ENCODE measurements around the gene DOCK3. TPM values are rescaled to one million over a fixed set of nuclear protein-coding genes. Genes with fewer than 3 reads are reported as not detected.

Gene DOCK3
- total and polyA plus RNA-seq, 2 donors (not counting 3 experiments of a cell fraction or from before 2014, with no cell fraction given) = 0.08 to 0.13 TPM

DNA sequence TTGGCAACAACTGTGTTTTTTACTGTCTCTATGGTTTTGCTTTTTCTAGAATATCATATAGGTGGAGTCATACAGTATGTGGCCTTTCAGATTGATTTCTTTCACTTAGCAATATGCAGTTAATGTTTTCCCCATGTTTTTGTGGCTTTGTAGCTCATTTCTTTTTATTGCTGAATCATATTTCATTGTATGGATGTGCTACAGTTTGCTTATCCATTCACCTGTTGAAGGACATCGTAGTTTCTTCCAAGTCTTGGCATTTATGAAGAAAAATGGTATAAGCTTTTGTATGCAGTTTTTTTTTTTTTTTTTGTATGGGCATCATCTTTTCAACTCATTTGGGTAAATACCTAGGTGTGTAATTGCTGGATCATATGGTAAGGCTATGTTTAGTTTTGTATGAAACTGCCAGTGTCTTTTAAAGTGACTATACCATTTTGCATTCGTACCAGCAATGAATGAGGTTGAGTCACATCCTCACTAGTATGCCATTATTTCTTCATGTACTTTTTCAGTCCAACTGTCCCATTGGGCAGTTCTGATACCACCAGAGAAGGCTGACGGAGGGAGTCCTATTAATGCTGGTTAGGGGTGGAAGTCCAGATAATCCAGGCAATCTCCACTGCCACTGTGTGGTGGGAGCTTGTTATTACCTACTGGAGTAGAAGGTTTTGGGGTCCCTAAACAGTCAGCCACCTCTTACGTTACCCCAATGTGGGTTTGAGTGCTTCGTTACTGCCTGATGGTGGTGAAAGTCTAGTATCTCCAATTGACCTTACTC lies 210.5 kb downstream of the DOCK3 start:
- no peak for FAIRE-seq

More for the DNA sequence above, 210.5 kb downstream of the DOCK3 start:
- no peak overlapping the region for H2AFZ ChIP-seq (ENCODE audit: low read depth, low read length)
- ChIA-PET CTCF (no interaction called here), POLR2A (no interaction called here)
- no peaks in the 10 kb centered on the region for H3K79me2 ChIP-seq (ENCODE audit: control insufficient read depth, insufficient read depth, low read length)
- no peak overlapping the region for H3K27ac ChIP-seq (ENCODE audit: insufficient read depth, low read depth, low read length)
- no peak for DNase-seq (ENCODE audit: low read depth, low spot score)
- no peak for TF ChIP-seq CTCF (IDR thresholded peaks at IDR 0.05; ENCODE audit: extremely low read depth in 1 of 2, insufficient read depth in 1 of 2, low read depth in 1 of 2, low read length in 2 of 2)
- no peak for TF ChIP-seq FOS (IDR thresholded peaks at IDR 0.05; ENCODE audit: borderline replicate concordance, insufficient read depth, low read length)
- no peak for TF ChIP-seq GATA2 (IDR thresholded peaks at IDR 0.05; ENCODE audit: insufficient read depth, insufficient read length, low read depth, low read length)
- no peak for TF ChIP-seq POLR2A (IDR thresholded peaks at IDR 0.05; ENCODE audit: low read depth, low read length)
- TF ChIP-seq MAX (IDR thresholded peaks at IDR 0.05; ENCODE audit: insufficient read depth, insufficient read length) = no peak
- no peak for TF ChIP-seq MYC (IDR thresholded peaks at IDR 0.05; ENCODE audit: low read depth, low read length)
- TF ChIP-seq POLR2AphosphoS5 (IDR thresholded peaks at IDR 0.05; ENCODE audit: insufficient read depth, low read depth, low read length) = no peak
- TF ChIP-seq EZH2 (IDR thresholded peaks at IDR 0.05; ENCODE audit: borderline replicate concordance, low read depth, low read length, severe bottlenecking) = no peak
- no peak for TF ChIP-seq JUN (IDR thresholded peaks at IDR 0.05; ENCODE audit: borderline replicate concordance, insufficient read depth, insufficient read length, low read depth)
- no peaks in the 10 kb centered on the region for H4K20me1 ChIP-seq (replicated peaks; ENCODE audit: control insufficient read depth, extremely low read depth, insufficient read depth, low read length)
- H3K36me3 ChIP-seq (ENCODE audit: control insufficient read depth in 2 of 2, extremely low read depth in 1 of 2, insufficient read depth in 2 of 2, low read length in 2 of 2) = no peaks in the 10 kb centered on the region
- dilution Hi-C loops (cut with MboI; ENCODE audit: extremely low pct_ligation_motif_present, low sequenced_read_pairs) (no loop called here), intact Hi-C loops (cut with micrococcal nuclease) (no loop called here)
- no peaks in the 10 kb centered on the region for H3K4me1 ChIP-seq (ENCODE audit: control insufficient read depth, extremely low read depth, insufficient read depth, low read length)
- no TSS peak for BruUV-seq (replicated peaks)
- no peak overlapping the region for H3K4me3 ChIP-seq (replicated peaks in 1 of 3; ENCODE audit: insufficient read depth in 1 of 3, low read depth in 1 of 3, low read length in 3 of 3)
- H3K9ac ChIP-seq (replicated peaks; ENCODE audit: extremely low read depth, insufficient read depth, low read length) = no peak overlapping the region
- H3K27me3 ChIP-seq (ENCODE audit: control insufficient read depth in 2 of 2, insufficient read depth in 2 of 2, low read length in 2 of 2) = no peaks in the 10 kb centered on the region
- H3K4me2 ChIP-seq (ENCODE audit: insufficient read depth, low read length) = no peak overlapping the region
- no peaks in the 10 kb centered on the region for H3K9me3 ChIP-seq (replicated peaks; ENCODE audit: control insufficient read depth, insufficient read depth, low read length)
- no peaks in the 10 kb centered on the region for H3K9me1 ChIP-seq (replicated peaks; ENCODE audit: control insufficient read depth, extremely low read depth, insufficient read depth, low read length)

Measured in endothelial cell of umbilical vein (primary cell).